DOHH2 (cell line): ENCODE results near the gene RAD51B.
A peak's percentile ranks its signal among the peaks of the same experiment; 100 is the strongest.

Experiments used
- EZH2phosphoT487 ChIP-seq: fragments of 200-600 bp; sonication (generic); IDR thresholded peaks from 2 replicates; pipeline ENCODE4 v1.6.1; 2017; ENCODE audit warnings: borderline replicate concordance, mild to moderate bottlenecking, antibody characterized with exemption, low read length, moderate library complexity, mixed read lengths
- TF ChIP-seq, protein P1 (sequence below): fragments of 200-600 bp; sonication (generic); IDR thresholded peaks from one replicate; pipeline ENCODE4 v1.5.1; 2014; ENCODE audit warnings: antibody characterized with exemption, mild to moderate bottlenecking, low read depth, low read length; ENCODE audit not compliant: poor library complexity, severe bottlenecking

DNA sequence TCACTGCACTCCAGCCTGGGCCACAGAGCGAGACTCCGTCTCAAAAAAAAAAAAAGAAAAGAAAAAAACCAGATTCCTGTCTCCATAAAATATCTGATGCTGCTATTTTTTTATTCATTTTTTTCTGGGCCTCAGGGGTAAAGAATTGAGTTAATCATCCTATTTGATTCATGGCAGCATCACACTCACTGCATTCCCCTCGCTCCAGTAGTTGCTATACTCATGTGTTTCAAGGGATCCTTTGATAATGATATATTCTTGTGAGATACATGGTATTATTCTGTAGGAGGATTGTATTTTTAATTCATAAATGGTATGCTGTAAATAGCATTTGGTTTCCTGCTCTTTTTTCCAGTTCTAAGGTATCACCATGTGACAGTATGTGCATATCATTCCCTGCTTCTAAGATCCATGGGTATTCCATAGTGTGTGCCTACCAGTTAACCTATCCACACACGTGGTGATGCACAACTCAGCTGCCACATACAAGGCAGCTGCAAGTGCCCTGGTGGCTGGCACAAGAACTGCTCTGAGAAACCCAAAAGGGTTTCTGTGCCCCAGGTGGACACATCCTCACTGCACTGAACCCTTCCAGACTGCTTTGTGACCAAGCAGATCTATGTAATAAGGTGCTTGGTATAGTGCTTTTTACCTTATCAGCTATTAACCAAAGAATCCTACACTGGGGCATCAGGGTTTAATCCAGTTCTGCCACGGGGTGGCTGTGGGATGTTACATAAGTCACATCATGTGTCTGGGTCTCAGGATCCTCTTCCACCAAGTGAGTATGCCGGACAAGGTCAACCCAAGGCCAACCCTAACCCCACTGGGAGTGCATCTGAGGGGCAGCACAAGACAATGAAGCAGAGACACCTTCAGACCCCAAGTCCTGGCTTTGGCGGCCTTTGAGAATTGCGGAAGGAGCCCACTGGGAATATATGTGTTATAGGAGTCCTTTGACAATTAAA lies 898.7 kb downstream of the RAD51B start:
- TF ChIP-seq, protein P1, sequence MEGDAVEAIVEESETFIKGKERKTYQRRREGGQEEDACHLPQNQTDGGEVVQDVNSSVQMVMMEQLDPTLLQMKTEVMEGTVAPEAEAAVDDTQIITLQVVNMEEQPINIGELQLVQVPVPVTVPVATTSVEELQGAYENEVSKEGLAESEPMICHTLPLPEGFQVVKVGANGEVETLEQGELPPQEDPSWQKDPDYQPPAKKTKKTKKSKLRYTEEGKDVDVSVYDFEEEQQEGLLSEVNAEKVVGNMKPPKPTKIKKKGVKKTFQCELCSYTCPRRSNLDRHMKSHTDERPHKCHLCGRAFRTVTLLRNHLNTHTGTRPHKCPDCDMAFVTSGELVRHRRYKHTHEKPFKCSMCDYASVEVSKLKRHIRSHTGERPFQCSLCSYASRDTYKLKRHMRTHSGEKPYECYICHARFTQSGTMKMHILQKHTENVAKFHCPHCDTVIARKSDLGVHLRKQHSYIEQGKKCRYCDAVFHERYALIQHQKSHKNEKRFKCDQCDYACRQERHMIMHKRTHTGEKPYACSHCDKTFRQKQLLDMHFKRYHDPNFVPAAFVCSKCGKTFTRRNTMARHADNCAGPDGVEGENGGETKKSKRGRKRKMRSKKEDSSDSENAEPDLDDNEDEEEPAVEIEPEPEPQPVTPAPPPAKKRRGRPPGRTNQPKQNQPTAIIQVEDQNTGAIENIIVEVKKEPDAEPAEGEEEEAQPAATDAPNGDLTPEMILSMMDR: peak; percentile 66
- no peak for TF ChIP-seq EZH2phosphoT487
